HEK293 (cell line): ENCODE results near the gene CRYBB1.
A peak's percentile ranks its signal among the peaks of the same experiment; 100 is the strongest.

Experiments used
- CTCF ChIA-PET: fragments of 350-600 bp; formaldehyde crosslinking; extraction: SDS; loops from one replicate; lab custom pipeline; 2021; ENCODE audit warnings: antibody characterized with exemption; lab: Yijun Ruan, JAX
- POLR2A ChIA-PET: fragments of 300-600 bp; formaldehyde crosslinking; extraction: SDS; loops from one replicate; lab custom pipeline; 2020; ENCODE audit warnings: antibody characterized with exemption, inconsistent platforms; lab: Yijun Ruan, JAX
- H3K27ac ChIP-seq: fragments of 200-500 bp; sonication (Bioruptor generic); 2 replicates; pipeline ENCODE4 v1.5.1; 2014; ENCODE audit warnings: low read depth, low read length, control low read depth, inconsistent platforms; ENCODE audit errors: extremely low read depth
- H3K36me3 ChIP-seq, 2 experiments: fragments of 200-500 bp in 1 of 2; sonication (Bioruptor generic) in 1 of 2; 1 replicate in 1 of 2; 2 replicates in 1 of 2; pipeline ENCODE4 v1.5.1; 2014 to 2017; ENCODE audit warnings: inconsistent platforms in 2 of 2, low read length in 2 of 2; ENCODE audit not compliant: control insufficient read depth in 2 of 2, insufficient read depth in 1 of 2
- H3K4me1 ChIP-seq: fragments of 200-500 bp; sonication (Bioruptor generic); 2 replicates; pipeline ENCODE4 v1.5.1; 2014; ENCODE audit warnings: mild to moderate bottlenecking, low read length, inconsistent platforms; ENCODE audit not compliant: control insufficient read depth, insufficient read depth
- H3K4me3 ChIP-seq: 2 replicates; pipeline ENCODE4 v1.5.1; 2011; ENCODE audit warnings: low read depth, mild to moderate bottlenecking, control low read depth, low read length, moderate library complexity
- H3K9me3 ChIP-seq: fragments of 200-500 bp; sonication (Bioruptor generic); 2 replicates; pipeline ENCODE4 v1.5.1; 2014; ENCODE audit warnings: low read depth, low read length, inconsistent platforms; ENCODE audit not compliant: control insufficient read depth, insufficient read depth
- KLF16 ChIP-seq: fragments of 450-650 bp; formaldehyde crosslinking; IDR thresholded peaks from 2 replicates; pipeline ENCODE4 v1.5.1; 2017; ENCODE audit warnings: missing biosample characterization, missing genetic modification characterization
- KLF9 ChIP-seq: fragments of 450-650 bp; formaldehyde crosslinking; IDR thresholded peaks from 2 replicates; pipeline ENCODE4 v1.5.1; 2016; ENCODE audit warnings: missing biosample characterization, missing genetic modification characterization, low read depth
- REST ChIP-seq: fragments of 450-650 bp; formaldehyde crosslinking; IDR thresholded peaks from 2 replicates; pipeline ENCODE4 v1.5.1; 2016; ENCODE audit warnings: missing biosample characterization, missing genetic modification characterization
- SP2 ChIP-seq: fragments of 450-650 bp; formaldehyde crosslinking; IDR thresholded peaks from 2 replicates; pipeline ENCODE4 v1.5.1; 2016; ENCODE audit warnings: missing biosample characterization, missing genetic modification characterization
- TSHZ1 ChIP-seq: fragments of 450-650 bp; formaldehyde crosslinking; IDR thresholded peaks from 2 replicates; pipeline ENCODE4 v1.5.1; 2016; ENCODE audit warnings: missing biosample characterization, missing genetic modification characterization, borderline replicate concordance
- ZBTB11 ChIP-seq: fragments of 450-650 bp; formaldehyde crosslinking; conservative IDR thresholded peaks from 2 replicates; pipeline ENCODE4 v1.5.1; 2016; ENCODE audit warnings: low read depth, missing biosample characterization, missing genetic modification characterization
- ZBTB48 ChIP-seq: fragments of 450-650 bp; formaldehyde crosslinking; IDR thresholded peaks from 2 replicates; pipeline ENCODE4 v1.5.1; 2016; ENCODE audit warnings: missing biosample characterization, missing genetic modification characterization
- ZFP3 ChIP-seq: fragments of 450-650 bp; formaldehyde crosslinking; IDR thresholded peaks from 2 replicates; pipeline ENCODE4 v1.5.1; 2016; ENCODE audit warnings: low read depth, missing biosample characterization, missing genetic modification characterization
- ZNF155 ChIP-seq: fragments of 450-650 bp; formaldehyde crosslinking; IDR thresholded peaks from 2 replicates; pipeline ENCODE4 v1.5.1; 2016; ENCODE audit warnings: missing biosample characterization, missing genetic modification characterization
- ZNF2 ChIP-seq: fragments of 450-650 bp; formaldehyde crosslinking; IDR thresholded peaks from 2 replicates; pipeline ENCODE4 v1.5.1; 2016; ENCODE audit warnings: missing biosample characterization, missing genetic modification characterization
- ZNF302 ChIP-seq: fragments of 450-650 bp; formaldehyde crosslinking; IDR thresholded peaks from 2 replicates; pipeline ENCODE4 v1.5.1; 2016; ENCODE audit warnings: missing biosample characterization, missing genetic modification characterization, low read depth
- ZNF426 ChIP-seq: fragments of 450-650 bp; formaldehyde crosslinking; IDR thresholded peaks from 2 replicates; pipeline ENCODE4 v1.5.1; 2017; ENCODE audit warnings: missing biosample characterization, missing genetic modification characterization, mild to moderate bottlenecking, inconsistent platforms, moderate library complexity
- ZNF501 ChIP-seq: fragments of 450-650 bp; formaldehyde crosslinking; IDR thresholded peaks from 2 replicates; pipeline ENCODE4 v1.5.1; 2016; ENCODE audit warnings: missing biosample characterization, missing genetic modification characterization
- ZNF560 ChIP-seq: fragments of 450-650 bp; formaldehyde crosslinking; IDR thresholded peaks from 2 replicates; pipeline ENCODE4 v1.5.1; 2017; ENCODE audit warnings: missing biosample characterization, missing genetic modification characterization, borderline replicate concordance
- ZNF585B ChIP-seq: fragments of 450-650 bp; formaldehyde crosslinking; IDR thresholded peaks from 2 replicates; pipeline ENCODE4 v1.5.1; 2016; ENCODE audit warnings: missing biosample characterization, missing genetic modification characterization
- ZNF600 ChIP-seq: fragments of 450-650 bp; formaldehyde crosslinking; IDR thresholded peaks from 2 replicates; pipeline ENCODE4 v1.5.1; 2016; ENCODE audit warnings: missing biosample characterization, missing genetic modification characterization
- ZNF626 ChIP-seq: fragments of 450-650 bp; sonication (Bioruptor Pico); formaldehyde crosslinking; IDR thresholded peaks from 2 replicates; pipeline ENCODE4 v1.5.1; 2018; ENCODE audit warnings: missing biosample characterization, missing genetic modification characterization, inconsistent platforms
- ZNF707 ChIP-seq: fragments of 450-650 bp; formaldehyde crosslinking; IDR thresholded peaks from 2 replicates; pipeline ENCODE4 v1.5.1; 2016; ENCODE audit warnings: missing biosample characterization, missing genetic modification characterization
- ZNF777 ChIP-seq: fragments of 450-650 bp; formaldehyde crosslinking; IDR thresholded peaks from 2 replicates; pipeline ENCODE4 v1.5.1; 2017; ENCODE audit warnings: missing biosample characterization, missing genetic modification characterization, borderline replicate concordance

The CRYBB1 gene

GRCh38 chr22:26604368-26604767 is 13.5 kb downstream of the CRYBB1 start:
- TF ChIP-seq ZNF777 (no peak), ZFP3 (tag by site-specific recombination) (0 out of 2 replicates have a peak, but pooled peaks have one; percentile 56), ZNF426 (tag by site-specific recombination) (no peak)
- no peak overlapping the region for H3K4me3 ChIP-seq
- ChIA-PET CTCF (no interaction called here), POLR2A (interaction anchor here (0.8 kb wide), 1 partner anchor 121 kb away, joined by 3 read pairs; the partner anchor contains the start of genes HPS4 and SRRD)
- H3K27ac ChIP-seq, result no peak overlapping the region
- no peaks in the 10 kb centered on the region for H3K36me3 ChIP-seq
- H3K9me3 ChIP-seq, result no peaks in the 10 kb centered on the region
- no peaks in the 10 kb centered on the region for H3K4me1 ChIP-seq

- H3K27ac ChIP-seq, result no peak overlapping the region
- no peak overlapping the region for H3K4me3 ChIP-seq
- POLR2A ChIA-PET, result no interaction called here
- TF ChIP-seq ZNF707 (tag by site-specific recombination) (no peak), TSHZ1 (tag by site-specific recombination) (no peak), ZNF2 (no peak), ZNF501 (tag by site-specific recombination) (no peak)
- CTCF ChIA-PET, result no interaction called here
- H3K9me3 ChIP-seq, result no peaks in the 10 kb centered on the region
- H3K4me1 ChIP-seq, result no peaks in the 10 kb centered on the region
- H3K36me3 ChIP-seq, result no peaks in the 10 kb centered on the region
These were observed 15.7 kb downstream of the CRYBB1 start for GRCh38 chr22:26602127-26602526.

GRCh38 chr22:26601726-26602125 is 16.1 kb downstream of the CRYBB1 start:
- CTCF ChIA-PET, result interaction anchor here (0.6 kb wide), 1 partner anchor 121 kb away, joined by 3 read pairs; no protein-coding TSS in a partner anchor
- H3K36me3 ChIP-seq, result no peaks in the 10 kb centered on the region
- TF ChIP-seq KLF16 (tag by site-specific recombination), result no peak
- TF ChIP-seq ZNF626, result no peak
- no peak for TF ChIP-seq REST (tag by site-specific recombination)
- no peak for TF ChIP-seq ZBTB11 (tag by site-specific recombination)
- TF ChIP-seq SP2 (tag by site-specific recombination), result no peak
- TF ChIP-seq ZNF560 (tag by site-specific recombination), result no peak
- no peak for TF ChIP-seq ZNF585B
- no peak for TF ChIP-seq ZBTB48 (tag by site-specific recombination)
- TF ChIP-seq ZNF155 (tag by site-specific recombination), result no peak
- no peak for TF ChIP-seq KLF9 (tag by site-specific recombination)
- TF ChIP-seq ZNF302, result no peak
- no peak for TF ChIP-seq ZNF600 (tag by site-specific recombination)

More at GRCh38 chr22:26601726-26602125, 16.1 kb downstream of the CRYBB1 start:
- H3K9me3 ChIP-seq, result no peaks in the 10 kb centered on the region
- no peak overlapping the region for H3K27ac ChIP-seq
- POLR2A ChIA-PET, result no interaction called here
- H3K4me3 ChIP-seq, result no peak overlapping the region
- no peaks in the 10 kb centered on the region for H3K4me1 ChIP-seq
